Breast epithelium (tissue), 4 donors: ENCODE results near the gene RAB5IF. TPM values are rescaled to one million over a fixed set of nuclear protein-coding genes. Genes with fewer than 3 reads are reported as not detected.
A peak's percentile ranks its signal among the peaks of the same experiment; 100 is the strongest.

ENCODE experiments used
- DNase-seq, 2 donors: peaks; one replicate each; pipeline ENCODE4 v3.0.0-alpha.2; 2019; ENCODE audit warnings: low spot score in 2 of 2
- H3K27ac ChIP-seq, 2 donors: fragments of 200-600 bp; sonication (generic) in 1 of 2; one replicate each; pipeline ENCODE4 v1.5.1; 2016 to 2019; ENCODE audit warnings: mild to moderate bottlenecking in 1 of 2
- H3K27me3 ChIP-seq, 2 donors: fragments of 200-600 bp; sonication (generic) in 1 of 2; one replicate each; pipeline versions ENCODE4 v1.5.1 to v1.6.0; 2017 to 2019; ENCODE audit warnings: control low read depth in 1 of 2, mild to moderate bottlenecking in 1 of 2
- H3K36me3 ChIP-seq: fragments of 200-600 bp; one replicate; pipeline ENCODE4 v1.5.1; 2019
- H3K4me1 ChIP-seq, 2 donors: fragments of 200-600 bp; sonication (generic); one replicate each; pipeline ENCODE4 v1.5.1; 2016 to 2019; ENCODE audit warnings: control low read depth in 1 of 2
- H3K4me3 ChIP-seq, 3 donors: fragments of 200-600 bp; sonication (generic); 1 replicate in 2 of 3; 2 replicates in 1 of 3; pipeline ENCODE4 v1.5.1; 2016 to 2019; ENCODE audit warnings: mild to moderate bottlenecking in 3 of 3, moderate library complexity in 2 of 3
- H3K9me3 ChIP-seq, 2 donors: fragments of 200-600 bp; sonication (generic) in 1 of 2; one replicate each; pipeline ENCODE4 v1.5.1; 2016 to 2019; ENCODE audit warnings: control low read depth in 1 of 2
- CTCF ChIP-seq, 3 donors: fragments of 450-650 bp; IDR thresholded peaks; one replicate each; pipeline ENCODE4 v1.5.1; 2016 to 2017; ENCODE audit warnings: antibody characterized with exemption in 3 of 3, mild to moderate bottlenecking in 3 of 3, moderate library complexity in 3 of 3
- POLR2A ChIP-seq: fragments of 450-650 bp; IDR thresholded peaks from one replicate; pipeline ENCODE4 v1.6.1; 2016; ENCODE audit warnings: antibody characterized with exemption, mild to moderate bottlenecking, moderate library complexity
- POLR2AphosphoS5 ChIP-seq, 3 donors: sonication (generic); formaldehyde crosslinking; IDR thresholded peaks; one replicate each; pipeline ENCODE4 v1.6.1; 2017; ENCODE audit warnings: antibody characterized with exemption in 3 of 3
- intact Hi-C: fragments of 100-400 bp; cut with DNase I; formaldehyde crosslinking; loops from one replicate; pipeline ENCODE4 v1.15.1; 2023; ENCODE audit warnings: low total_unique reads
- total RNA-seq, 3 donors: library from RNA; depleted of rRNA; stranded (reverse); fragments of >200 nt; gene quantifications; one replicate each; pipeline ENCODE4 v1.1.0, GENCODE V29; 2016

Gene RAB5IF
- total RNA-seq, 3 donors from 2014 or later = 70.2 to 79.9 (median 77.7) TPM

- no peak overlapping the region for H3K4me3 ChIP-seq
- H3K36me3 ChIP-seq = no peaks in the 10 kb centered on the region
- H3K4me1 ChIP-seq = no peaks in the 10 kb centered on the region
- intact Hi-C loops = no loop called here
- no peaks in the 10 kb centered on the region for H3K27me3 ChIP-seq
- TF ChIP-seq POLR2AphosphoS5 (IDR thresholded peaks at IDR 0.05) = no peak
- no peak for TF ChIP-seq POLR2A
- TF ChIP-seq CTCF (IDR thresholded peaks at IDR 0.05) = no peak
- peak in 1 of 2 donors; percentile 33 for DNase-seq
- peak overlapping the region in 1 of 2 donors; percentile 67 for H3K27ac ChIP-seq
- no peaks in the 10 kb centered on the region for H3K9me3 ChIP-seq
Observed at GRCh38 chr20:36613974-36614373, 8.4 kb downstream of the RAB5IF start.

GRCh38 chr20:36614781-36615557 is 9.4 kb downstream of the RAB5IF start:
- H3K9me3 ChIP-seq = no peaks in the 10 kb centered on the region
- no peaks in the 10 kb centered on the region for H3K27me3 ChIP-seq
- intact Hi-C loops = no loop called here
- DNase-seq = no peak
- TF ChIP-seq POLR2AphosphoS5 (IDR thresholded peaks at IDR 0.05) (no peak), CTCF (IDR thresholded peaks at IDR 0.05) (no peak), POLR2A (no peak)
- no peaks in the 10 kb centered on the region for H3K4me1 ChIP-seq
- H3K27ac ChIP-seq = peak overlapping the region in 1 of 2 donors; percentile 67
- no peak overlapping the region for H3K4me3 ChIP-seq
- H3K36me3 ChIP-seq = no peaks in the 10 kb centered on the region

GRCh38 chr20:36620917-36621316 is 15.3 kb downstream of the RAB5IF start:
- no peak overlapping the region for H3K27ac ChIP-seq
- no peak for DNase-seq
- no peaks in the 10 kb centered on the region for H3K36me3 ChIP-seq
- H3K9me3 ChIP-seq = no peaks in the 10 kb centered on the region
- H3K27me3 ChIP-seq = no peaks in the 10 kb centered on the region
- no peak for TF ChIP-seq CTCF (IDR thresholded peaks at IDR 0.05)
- no peak for TF ChIP-seq POLR2AphosphoS5 (IDR thresholded peaks at IDR 0.05)
- no peak for TF ChIP-seq POLR2A
- no peak overlapping the region for H3K4me3 ChIP-seq
- H3K4me1 ChIP-seq = no peaks in the 10 kb centered on the region
- intact Hi-C loops = no loop called here

- Histone ChIP-seq H3K27me3 (no peaks in the 10 kb centered on the region), H3K4me3 (no peak overlapping the region), H3K4me1 (no peaks in the 10 kb centered on the region), H3K27ac (peak overlapping the region in 1 of 2 donors; percentile 69), H3K9me3 (no peaks in the 10 kb centered on the region), H3K36me3 (no peaks in the 10 kb centered on the region)
- DNase-seq = no peak
- TF ChIP-seq POLR2A (no peak), CTCF (IDR thresholded peaks at IDR 0.05) (no peak), POLR2AphosphoS5 (IDR thresholded peaks at IDR 0.05) (no peak)
- intact Hi-C loops = no loop called here
Observed at GRCh38 chr20:36623444-36623843, 17.9 kb downstream of the RAB5IF start.

- DNase-seq = peak in 1 of 2 donors; percentile 42
- Histone ChIP-seq H3K4me3 (no peak overlapping the region), H3K27me3 (no peaks in the 10 kb centered on the region), H3K9me3 (no peaks in the 10 kb centered on the region), H3K4me1 (no peaks in the 10 kb centered on the region), H3K36me3 (no peaks in the 10 kb centered on the region), H3K27ac (peak overlapping the region in 1 of 2 donors; percentile 69)
- intact Hi-C loops = no loop called here
- TF ChIP-seq CTCF (IDR thresholded peaks at IDR 0.05) (peak in 1 of 3 donors; percentile 22), POLR2AphosphoS5 (IDR thresholded peaks at IDR 0.05) (peak in 1 of 3 donors; percentile 9), POLR2A (no peak)
Observed at GRCh38 chr20:36624068-36624943, 18.7 kb downstream of the RAB5IF start.
